Neural cell (in vitro differentiated cells): ENCODE results near the gene ABCG5.

Experiments
- POLR2AphosphoS5 ChIP-seq: IDR thresholded peaks from 2 replicates; pipeline ENCODE4 v1.6.1; 2012
- TAF1 ChIP-seq: IDR thresholded peaks from 2 replicates; pipeline ENCODE4 v1.6.1; 2012; ENCODE audit warnings: low read depth
- TF ChIP-seq, protein P1 (sequence below): fragments of 450-650 bp; IDR thresholded peaks from 2 replicates; pipeline ENCODE4 v1.5.1; 2014; ENCODE audit warnings: antibody characterized with exemption, mild to moderate bottlenecking, moderate library complexity; ENCODE audit not compliant: poor library complexity, severe bottlenecking
- TF ChIP-seq, protein P2 (sequence below): IDR thresholded peaks from 2 replicates; pipeline ENCODE4 v1.6.1; 2012; ENCODE audit warnings: borderline replicate concordance

GRCh38 chr2:43787895-43788294, 50.7 kb downstream of the ABCG5 start:
- TF ChIP-seq POLR2AphosphoS5 (no peak), TAF1 (no peak)
- TF ChIP-seq, protein P1, sequence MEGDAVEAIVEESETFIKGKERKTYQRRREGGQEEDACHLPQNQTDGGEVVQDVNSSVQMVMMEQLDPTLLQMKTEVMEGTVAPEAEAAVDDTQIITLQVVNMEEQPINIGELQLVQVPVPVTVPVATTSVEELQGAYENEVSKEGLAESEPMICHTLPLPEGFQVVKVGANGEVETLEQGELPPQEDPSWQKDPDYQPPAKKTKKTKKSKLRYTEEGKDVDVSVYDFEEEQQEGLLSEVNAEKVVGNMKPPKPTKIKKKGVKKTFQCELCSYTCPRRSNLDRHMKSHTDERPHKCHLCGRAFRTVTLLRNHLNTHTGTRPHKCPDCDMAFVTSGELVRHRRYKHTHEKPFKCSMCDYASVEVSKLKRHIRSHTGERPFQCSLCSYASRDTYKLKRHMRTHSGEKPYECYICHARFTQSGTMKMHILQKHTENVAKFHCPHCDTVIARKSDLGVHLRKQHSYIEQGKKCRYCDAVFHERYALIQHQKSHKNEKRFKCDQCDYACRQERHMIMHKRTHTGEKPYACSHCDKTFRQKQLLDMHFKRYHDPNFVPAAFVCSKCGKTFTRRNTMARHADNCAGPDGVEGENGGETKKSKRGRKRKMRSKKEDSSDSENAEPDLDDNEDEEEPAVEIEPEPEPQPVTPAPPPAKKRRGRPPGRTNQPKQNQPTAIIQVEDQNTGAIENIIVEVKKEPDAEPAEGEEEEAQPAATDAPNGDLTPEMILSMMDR, result no peak
- TF ChIP-seq, protein P2, sequence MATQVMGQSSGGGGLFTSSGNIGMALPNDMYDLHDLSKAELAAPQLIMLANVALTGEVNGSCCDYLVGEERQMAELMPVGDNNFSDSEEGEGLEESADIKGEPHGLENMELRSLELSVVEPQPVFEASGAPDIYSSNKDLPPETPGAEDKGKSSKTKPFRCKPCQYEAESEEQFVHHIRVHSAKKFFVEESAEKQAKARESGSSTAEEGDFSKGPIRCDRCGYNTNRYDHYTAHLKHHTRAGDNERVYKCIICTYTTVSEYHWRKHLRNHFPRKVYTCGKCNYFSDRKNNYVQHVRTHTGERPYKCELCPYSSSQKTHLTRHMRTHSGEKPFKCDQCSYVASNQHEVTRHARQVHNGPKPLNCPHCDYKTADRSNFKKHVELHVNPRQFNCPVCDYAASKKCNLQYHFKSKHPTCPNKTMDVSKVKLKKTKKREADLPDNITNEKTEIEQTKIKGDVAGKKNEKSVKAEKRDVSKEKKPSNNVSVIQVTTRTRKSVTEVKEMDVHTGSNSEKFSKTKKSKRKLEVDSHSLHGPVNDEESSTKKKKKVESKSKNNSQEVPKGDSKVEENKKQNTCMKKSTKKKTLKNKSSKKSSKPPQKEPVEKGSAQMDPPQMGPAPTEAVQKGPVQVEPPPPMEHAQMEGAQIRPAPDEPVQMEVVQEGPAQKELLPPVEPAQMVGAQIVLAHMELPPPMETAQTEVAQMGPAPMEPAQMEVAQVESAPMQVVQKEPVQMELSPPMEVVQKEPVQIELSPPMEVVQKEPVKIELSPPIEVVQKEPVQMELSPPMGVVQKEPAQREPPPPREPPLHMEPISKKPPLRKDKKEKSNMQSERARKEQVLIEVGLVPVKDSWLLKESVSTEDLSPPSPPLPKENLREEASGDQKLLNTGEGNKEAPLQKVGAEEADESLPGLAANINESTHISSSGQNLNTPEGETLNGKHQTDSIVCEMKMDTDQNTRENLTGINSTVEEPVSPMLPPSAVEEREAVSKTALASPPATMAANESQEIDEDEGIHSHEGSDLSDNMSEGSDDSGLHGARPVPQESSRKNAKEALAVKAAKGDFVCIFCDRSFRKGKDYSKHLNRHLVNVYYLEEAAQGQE, result no peak
